Colon (tissue), 2 donors: ENCODE measurements around the gene ACD.
"Not testable (repeated sequence)": the region's sequence is repeated elsewhere in the genome, so short reads cannot be mapped to it uniquely, and the experiment has no call there.

Experiments used
- FAIRE-seq: peaks from 2 replicates; lab custom pipeline; 2012; peaks lifted over from hg19 to GRCh38; lab: Jason Lieb, UNC
- donor health status: control.
- donor health status: control.

The ACD gene

DNA sequence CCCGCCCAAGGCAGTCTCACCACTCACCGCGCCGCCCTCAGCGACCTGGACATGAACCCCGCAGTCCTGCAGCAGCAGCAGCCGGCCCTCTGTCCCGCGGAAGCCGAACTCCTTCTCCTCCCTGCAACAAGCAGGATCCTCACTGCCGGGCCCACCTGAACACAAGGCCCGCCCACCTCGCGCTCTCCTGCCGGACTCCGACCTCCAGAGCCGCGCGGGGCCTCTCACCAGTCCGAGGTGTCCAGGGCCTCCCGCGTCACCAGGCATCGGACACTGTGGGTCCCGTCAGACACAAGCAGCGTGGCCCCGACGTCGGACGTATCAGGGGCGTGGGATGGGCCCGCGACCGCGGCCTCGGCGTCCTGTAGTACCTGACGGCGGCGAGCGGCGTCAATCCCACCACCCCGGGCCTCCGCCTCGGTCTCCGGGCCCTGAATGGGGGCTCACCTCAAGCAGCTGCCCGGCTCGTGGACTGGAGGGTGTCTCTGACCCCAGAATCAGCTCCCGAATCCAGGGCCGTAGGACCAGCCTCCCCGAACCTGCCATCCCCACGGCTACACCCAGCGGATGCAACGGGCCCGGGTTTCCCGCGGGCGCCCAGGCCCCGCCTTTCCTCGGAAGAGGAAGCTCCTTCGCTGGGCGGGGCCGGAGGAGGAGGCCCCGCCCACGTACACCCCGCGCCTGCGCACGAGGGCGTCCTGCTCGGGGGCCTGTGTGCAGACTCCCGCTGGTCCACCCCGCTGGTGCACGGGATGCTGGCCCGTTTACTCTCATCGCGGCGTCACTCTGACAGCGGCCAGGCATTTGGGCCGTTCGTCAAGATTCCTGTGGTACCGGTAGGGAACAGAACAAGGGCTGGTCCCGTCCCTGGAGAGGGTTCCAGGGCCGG, at the start of gene ACD:
Gene ACD (minus strand): TSS at position 586 of the 889 bp plus-strand sequence. CDS start 40 bp downstream, at position 546.
- FAIRE-seq, result no peak

DNA sequence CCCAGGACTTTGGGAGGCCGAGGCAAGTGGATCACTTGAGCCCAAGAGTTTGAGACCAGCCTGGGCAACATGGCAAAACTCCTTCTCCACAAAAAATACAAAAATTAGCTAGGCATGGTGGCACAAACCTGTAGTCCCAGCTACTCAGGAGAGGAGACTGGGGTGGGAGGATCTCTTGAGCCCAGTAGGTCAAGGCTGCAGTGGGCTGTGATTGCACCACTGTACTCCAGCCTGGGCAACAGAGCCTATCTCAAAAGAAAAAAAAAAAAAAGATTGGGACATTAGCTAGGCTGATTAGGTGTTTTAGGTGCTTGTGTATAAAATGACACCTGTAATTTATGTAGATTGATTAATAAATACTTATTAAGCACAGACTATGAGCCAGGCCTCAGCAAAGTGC, 49.0 kb upstream of the ACD start:
- FAIRE-seq, result no peak

DNA sequence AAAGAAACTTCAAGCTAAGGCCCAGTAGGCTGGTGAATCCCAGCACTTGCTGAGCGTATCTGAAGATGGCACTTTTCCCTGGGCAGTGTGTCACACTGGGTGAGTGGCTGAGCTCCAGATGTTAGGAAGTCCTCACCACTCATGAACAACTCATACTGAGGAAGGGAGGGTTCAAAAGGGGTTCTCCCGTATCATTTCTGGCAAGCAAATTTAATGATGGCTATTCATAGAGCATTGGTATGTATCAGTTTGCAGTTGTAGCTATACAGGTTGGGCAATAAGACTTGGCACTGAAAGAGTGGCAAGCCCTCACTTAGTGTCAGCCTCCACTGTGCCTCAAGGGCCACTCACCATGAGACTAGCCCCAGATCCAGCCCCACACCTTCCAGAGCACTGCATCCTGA, 48.3 kb upstream of the ACD start:
- no peak for FAIRE-seq

DNA sequence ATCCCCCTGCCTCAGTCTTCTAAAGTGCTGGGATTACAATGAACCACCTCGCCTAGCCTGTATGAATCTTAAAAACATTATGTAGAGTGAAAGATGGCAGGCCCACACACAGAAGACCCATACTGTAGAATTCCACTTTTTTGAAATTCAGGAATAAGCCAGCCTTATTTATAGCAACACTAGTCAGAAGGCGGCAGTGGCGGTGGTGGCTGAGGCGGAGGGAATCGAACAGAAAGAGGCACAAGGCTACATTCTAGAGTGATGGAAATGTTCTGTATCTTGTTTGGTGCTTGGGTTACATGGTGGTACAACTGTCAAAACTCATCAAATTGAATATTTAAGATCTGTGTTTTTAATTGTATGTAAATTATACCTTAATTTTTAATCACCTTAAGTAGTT, 47.7 kb upstream of the ACD start:
- FAIRE-seq, result no peak

DNA sequence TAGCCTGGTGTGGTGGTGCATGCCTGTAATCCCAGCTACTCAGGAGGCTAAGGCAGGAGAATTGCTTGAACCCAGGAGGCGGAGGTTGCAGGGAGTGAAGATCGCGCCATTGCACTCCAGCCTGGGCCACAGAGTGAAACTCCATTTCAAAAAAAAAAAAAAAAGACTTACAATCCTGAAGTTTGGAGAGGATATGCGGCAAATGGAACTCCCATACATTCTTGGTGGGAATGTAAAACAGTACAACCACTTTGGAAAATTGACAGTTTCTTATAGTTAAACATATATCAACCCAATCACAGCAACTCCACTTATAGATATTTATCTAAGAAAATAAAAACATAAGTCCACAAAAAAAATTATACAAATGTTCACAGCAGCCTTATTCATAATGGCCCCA, 47.1 kb upstream of the ACD start:
- no peak for FAIRE-seq

DNA sequence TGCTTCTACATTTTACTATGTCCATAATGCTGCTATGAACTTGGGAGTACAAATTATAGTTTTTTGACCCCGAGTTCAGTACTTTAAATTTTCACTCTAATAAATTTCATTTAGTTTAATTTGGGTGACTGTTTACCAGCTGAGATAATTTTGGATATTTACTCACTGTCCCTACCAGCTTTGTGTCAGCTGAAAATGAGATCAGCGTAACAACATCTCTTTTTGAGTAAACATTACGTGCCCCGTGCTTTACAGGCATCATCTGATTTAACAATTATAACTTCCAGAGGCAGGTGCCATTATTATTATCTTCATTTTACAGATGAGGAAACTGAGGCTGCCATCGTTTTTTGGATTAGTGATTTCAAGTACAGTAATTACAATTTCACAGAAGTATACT, 44.0 kb upstream of the ACD start:
- FAIRE-seq, result no peak

DNA sequence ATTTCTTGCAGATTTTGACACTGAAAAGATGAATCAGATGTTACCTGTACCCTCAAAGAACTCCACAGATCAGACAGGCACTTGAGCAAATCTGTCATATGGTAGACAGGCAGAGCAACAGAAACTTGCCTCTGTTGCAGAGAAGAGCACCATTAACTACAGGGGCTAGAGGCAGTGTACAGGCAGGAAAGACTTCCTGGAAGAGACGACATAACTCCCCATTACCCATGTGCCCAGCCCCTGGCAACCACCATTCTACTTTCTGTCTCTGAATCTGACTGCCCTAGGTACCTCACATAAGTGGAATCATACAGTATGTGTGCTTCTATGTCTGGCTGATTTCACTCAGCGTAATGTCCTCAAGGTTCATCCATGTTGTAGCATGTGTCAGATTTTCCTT, 43.6 kb upstream of the ACD start:
- FAIRE-seq, result no peak

DNA sequence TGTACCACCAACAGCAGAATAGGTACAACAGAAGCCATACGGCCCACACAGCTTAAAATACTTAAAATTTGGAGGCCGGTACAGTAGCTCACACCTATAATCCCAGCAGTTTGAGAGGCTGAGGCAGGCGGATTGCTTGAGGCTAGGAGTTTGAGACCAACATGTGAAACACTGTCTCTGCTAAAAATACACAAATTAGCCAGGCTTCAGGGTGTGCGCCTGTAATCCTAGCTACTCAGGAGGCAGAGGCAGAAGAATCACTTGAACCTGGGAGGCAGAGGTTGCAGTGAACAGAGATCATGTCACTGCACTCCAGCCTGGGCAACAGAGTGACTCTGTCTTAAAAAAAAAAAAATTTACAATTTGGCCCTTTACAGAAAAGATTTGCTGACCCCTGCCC, 42.1 kb upstream of the ACD start:
- FAIRE-seq, result no peak

DNA sequence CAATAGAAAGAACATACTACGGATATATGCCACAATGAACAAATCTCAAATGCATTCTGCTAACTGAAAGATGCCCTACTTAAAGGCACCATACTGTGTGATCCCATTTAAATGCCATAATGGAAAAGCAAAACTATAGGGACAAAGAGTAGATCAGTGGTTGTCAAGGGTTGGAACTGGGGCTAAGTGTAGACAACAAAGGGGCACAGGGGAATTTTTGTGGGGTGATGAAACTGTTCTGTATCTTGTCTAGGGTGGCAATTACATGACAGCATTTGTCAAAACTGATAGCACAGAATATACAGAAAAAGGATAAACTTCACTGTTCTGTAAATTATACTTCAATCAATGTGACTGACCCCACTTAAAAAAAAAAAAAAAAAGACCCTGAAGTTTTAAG, 41.4 kb upstream of the ACD start:
- no peak for FAIRE-seq

DNA sequence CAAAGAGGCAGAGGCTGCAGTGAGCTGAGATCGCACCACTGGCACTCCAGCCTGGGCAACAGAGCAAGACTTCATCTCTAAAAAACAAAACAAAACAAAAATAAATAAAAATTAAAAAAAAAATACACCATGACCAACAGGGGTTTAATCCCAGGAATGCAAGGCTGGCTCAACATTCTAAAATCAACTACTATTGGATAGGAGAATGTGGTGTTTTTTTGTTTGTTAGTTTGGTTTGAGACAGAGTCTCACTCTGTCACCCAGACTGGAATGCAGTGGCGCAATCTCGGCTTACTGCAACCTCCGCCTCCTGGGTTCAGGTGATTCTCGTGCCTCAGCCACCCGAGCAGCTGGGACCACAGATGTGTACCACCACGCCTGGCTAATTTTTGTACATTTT, 39.2 kb upstream of the ACD start:
- FAIRE-seq, result no peak

DNA sequence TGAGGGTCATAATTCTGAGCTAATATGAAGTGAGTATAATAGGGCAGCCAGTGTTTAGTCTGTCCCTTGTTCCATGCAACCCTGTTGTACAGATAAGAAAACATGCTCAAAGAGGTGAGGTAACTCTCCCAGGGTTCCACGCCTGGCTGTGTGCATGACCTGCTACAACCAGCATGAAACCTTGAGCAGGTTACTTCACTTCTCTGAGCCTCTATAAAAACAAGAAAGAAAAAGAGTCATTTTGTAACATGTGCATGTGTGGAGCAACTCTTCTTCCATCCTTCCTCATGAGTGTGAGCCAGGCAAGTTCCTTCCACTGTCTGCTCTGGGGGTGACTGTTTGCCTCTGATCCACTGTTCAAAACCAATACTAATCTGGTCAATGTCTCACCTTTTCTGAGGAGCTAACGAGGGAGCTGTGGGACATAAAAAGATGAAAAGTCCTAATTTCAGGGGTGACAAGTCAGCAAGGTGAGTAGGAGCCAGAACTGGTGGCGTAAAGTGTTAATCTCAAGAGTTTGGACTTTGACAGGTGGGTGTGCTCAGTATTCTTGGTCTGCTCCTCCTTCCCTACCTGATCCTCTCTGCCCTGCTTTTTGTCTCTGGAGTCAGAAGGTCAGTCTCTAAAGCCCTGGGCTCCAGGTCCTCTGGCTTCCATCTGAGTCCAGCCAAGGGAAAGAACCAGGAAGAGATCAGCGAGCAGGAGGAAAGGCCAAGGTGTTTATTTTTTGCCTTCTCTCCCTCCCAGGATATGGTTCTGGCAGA, 37.5 kb upstream of the ACD start:
- no peak for FAIRE-seq

DNA sequence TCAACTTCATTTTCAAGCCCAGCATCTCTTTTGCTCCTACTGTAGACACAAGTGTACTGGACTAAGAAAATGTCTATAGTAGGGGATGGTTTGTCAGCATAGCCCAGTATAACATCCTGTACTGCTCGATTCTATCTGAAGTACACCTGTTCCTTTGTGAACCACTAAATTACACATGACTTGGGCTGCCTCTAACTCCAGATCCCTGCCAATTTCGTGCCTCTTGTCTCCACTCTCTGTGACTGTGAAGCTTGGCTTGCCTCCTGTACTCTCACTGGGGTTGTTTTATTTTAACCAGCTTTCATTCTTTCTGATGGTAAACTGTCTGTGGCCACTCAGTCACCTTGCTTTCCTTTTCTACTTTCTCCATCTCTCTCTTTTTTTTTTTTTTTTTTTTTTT, 34.6 kb upstream of the ACD start:
- FAIRE-seq, result no peak

DNA sequence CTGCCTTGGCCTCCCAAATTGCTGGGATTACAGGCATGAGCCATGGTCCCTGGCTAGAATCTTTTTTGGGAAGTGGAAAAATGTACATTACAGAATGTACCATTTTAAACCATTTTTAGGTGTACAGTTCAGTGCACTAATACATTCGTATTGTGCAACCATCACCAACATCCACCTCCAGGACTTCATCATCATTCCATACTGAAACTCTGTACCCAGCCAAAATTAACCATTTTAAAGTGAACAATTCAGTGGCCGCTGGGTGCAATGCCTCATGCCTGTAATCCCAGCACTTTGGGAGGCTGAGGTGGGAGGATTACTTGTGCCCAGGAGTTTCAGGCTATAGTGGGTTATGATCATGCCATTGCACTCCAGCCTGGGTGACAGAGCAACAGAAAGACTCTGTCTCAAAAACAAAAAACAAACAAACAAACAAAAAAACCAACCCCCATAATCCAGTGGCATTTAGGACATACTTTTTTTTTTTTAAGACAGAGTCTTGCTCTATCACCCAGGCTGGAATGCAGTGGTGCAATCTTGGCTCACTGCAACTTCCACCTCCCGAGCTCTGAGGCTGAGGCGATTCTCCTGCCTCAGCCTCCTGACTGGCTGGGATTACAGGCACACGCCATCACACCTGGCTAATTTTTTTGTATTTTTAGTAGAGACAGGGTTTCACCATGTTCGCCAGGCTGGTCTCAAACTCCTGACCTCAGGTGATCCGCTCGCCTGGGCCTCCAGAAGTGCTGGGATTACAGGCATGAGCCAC, 33.6 kb upstream of the ACD start:
- not testable (repeated sequence) for FAIRE-seq

DNA sequence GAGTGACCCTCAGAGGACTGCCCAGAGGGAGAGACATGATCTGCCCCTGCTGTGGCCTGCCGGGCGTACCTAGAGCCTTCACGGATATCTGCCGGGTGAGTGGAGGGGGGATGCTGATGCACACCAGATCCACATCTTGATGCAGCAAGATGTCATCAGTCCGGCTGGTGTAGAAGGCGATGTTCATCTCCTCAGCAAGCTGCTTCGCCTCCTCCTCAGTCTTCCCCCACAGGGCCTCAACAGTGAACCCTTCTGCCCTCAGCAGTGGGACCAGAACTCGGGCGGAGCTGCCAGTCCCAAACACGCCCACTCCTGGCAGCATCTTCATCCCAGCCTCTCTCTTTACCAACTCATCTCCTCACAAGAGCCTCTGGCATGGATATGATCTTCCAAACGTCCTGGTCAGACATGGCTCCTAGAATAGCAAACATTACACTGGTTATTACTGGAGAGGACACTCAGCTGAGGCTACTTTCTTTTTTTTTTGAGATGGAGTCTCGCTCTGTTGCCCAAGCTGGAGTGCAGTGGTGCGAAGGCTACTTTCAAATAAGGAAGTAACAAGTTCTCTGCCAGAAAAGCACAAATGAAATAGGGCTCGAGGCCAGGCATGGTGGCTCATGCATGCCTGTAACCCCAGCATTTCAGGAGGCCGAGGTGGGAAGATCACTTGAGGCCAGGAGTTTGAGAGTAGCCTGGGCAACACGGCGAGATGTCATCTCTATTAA, 25.5 kb upstream of the ACD start:
- no peak for FAIRE-seq

DNA sequence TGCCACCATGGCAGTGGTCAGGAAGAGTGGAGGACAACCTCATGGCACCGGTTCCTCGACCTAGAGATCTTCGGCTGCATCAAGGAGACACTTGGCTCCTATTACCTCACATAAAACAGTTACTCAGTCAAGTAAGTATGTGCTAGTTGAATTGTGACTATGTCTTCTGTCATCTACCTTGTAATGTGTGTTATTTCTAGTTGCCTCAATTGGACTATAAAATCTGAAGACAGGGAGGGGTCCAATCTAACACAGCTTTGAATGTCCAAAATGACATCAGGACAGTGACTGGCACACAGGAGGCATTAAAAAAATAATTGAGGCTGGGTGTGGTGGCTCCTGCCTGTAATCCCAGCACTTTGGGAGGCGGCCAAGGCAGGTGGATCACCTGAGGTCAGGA, 23.7 kb upstream of the ACD start:
- FAIRE-seq, result no peak

DNA sequence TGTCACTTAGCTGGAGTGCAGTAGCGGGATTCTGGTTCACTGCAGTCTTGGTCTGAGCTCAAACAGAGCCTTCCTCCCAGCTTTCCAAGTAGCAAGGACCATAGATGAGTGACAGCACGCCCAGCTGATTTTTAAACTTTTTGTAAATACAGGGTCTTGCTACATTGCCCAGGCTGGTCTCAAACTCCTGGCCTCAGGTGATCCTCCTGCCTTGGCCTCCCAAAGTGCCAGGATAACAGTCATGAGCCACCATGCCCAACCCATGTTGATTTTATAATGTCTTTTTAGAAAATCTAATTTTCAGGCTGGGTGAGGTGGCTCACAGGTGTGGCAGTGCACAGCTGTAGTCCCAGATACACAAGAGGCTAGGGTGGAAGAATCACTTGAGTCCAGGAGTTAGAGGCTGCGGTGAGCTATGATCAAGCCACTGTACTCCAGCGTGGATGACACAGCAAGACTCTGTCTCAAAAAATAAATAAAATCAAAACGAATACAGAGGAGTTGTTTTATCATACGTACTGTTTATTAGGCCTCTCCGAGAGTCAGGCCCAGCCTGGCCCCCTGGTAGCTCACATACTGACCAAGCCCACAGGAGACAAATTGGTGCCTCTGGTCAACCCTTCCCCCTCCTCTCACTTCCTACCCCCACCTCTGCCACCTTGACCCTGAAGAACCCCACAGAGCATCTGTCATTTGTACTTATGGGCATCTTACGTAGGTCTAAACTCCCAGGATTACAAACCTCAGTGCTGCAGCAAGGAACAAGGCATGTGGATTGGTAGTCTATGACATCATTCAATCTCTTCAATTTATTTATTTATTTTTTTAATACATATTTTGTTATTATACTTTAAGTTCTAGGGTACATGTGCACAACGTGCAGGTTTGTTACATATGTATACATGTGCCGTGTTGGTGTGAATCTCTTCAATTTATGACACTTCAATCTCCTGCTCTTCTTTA, 20.2 kb upstream of the ACD start:
- no peak for FAIRE-seq

DNA sequence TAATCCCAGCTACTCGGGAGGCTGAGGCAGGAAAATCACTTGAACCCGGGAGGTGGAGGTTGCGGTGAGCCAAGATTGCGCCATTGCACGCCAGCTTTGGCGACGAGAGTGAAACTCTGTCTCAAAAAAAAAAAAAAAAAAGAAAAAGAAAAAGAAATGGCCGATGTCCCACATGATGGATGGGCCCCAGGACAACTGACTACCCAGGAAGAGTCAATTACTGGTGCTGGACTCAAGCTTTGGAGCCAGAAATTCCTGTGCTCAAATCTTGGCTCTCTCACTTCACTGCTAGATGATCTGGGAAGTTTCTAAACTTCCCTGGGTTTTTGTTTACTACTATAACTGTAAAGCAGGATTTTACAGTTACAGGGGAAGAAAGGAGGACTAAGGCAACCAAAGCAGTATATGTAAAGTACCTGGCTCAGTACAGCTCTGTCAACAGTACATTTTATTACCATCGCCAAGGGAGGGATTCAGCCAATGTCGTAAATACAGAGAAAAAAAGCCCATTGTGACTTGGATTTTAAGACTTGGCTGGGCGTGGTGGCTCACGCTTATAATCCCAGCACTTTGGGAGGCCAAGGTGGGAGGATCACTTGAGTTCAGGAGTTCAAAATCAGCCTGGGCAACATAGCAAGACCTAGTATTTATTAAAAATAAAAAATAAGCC, 18.4 kb upstream of the ACD start:
- no peak for FAIRE-seq

DNA sequence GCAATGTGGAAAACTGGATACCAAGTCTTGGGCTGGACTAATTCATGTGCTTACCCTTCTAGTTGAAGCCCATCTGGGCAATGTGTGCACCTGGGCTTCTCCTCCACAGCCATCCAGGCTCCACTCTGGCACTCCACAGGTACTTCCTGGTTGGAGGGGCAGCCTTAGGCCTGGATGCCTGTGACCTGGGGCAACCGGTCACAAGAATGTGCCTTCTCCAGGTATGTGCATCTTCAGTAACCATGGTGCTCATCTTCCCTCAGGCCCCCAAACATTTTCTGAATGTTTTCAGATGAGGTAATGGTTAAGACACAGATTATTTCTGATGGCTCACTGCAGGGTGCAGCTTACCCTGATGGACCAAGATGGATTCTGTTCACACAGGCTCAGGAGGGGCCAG, 17.7 kb upstream of the ACD start:
- no peak for FAIRE-seq

DNA sequence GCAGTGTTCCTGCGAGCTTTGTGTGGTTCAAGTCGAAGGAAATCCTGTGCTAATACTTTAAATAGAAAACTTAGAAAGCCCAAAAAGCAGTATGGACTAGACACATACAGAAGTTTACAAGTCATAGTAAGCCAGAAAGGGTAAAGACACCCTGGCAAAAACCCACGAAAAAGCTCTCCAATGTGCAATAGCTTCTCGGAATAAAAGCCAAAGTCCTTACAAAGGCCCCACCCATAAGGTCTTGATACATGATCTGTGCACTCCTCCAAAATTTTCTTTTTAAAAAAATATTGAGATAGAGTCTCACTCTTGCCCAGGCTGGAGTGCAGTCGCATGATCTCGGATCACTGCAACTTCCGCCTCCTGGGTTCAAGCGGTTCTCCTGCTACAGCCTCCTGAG, 16.9 kb upstream of the ACD start:
- no peak for FAIRE-seq

DNA sequence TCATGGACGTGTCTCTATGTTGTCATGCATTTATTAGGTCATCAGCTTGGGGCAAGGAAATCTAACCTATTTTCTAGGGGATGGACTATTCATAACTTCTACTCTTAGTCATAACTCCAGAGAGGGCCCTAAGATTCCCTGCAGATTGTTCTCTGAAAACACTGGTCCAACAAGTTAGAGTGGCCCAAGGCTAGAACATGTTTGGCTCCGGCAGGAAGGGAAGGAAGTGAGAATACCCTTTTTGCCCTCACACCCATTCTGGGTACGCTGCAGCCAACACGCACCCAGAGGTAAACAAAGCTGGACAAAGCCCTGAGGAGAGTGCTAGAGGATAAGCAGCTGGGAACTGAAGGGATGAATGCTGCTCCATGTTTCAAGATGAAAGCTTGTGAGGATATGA, 16.5 kb upstream of the ACD start:
- FAIRE-seq, result no peak
